Kidney (tissue), 14 donors: ENCODE measurements around the gene EXOC2. TPM values are rescaled to one million over a fixed set of nuclear protein-coding genes. Genes with fewer than 3 reads are reported as not detected.

Experiments used
- DNase-seq, 5 donors: peaks; one replicate each; pipeline ENCODE4 v3.0.0-alpha.2; 2013 to 2020
- FAIRE-seq: peaks from 2 replicates; lab custom pipeline; 2012; peaks lifted over from hg19 to GRCh38; lab: Jason Lieb, UNC
- H3K27ac ChIP-seq, 2 donors: one replicate each; pipeline ENCODE4 v1.7.0; 2013; ENCODE audit warnings: low read depth in 2 of 2, low read length in 2 of 2, inconsistent platforms in 1 of 2
- H3K27me3 ChIP-seq: one replicate; pipeline ENCODE4 v1.7.1; 2013; ENCODE audit warnings: low read length, inconsistent platforms; ENCODE audit not compliant: control insufficient read depth, insufficient read depth
- H3K36me3 ChIP-seq, 3 donors: one replicate each; pipeline versions ENCODE4 v1.7.0 to v1.7.1; 2013; ENCODE audit warnings: low read length in 3 of 3, control low read depth in 1 of 3, inconsistent platforms in 1 of 3; ENCODE audit not compliant: insufficient read depth in 3 of 3, control insufficient read depth in 2 of 3
- H3K4me1 ChIP-seq, 3 donors: one replicate each; pipeline versions ENCODE4 v1.7.0 to v1.7.1; 2013; ENCODE audit warnings: low read length in 3 of 3, inconsistent platforms in 1 of 3, low read depth in 1 of 3; ENCODE audit not compliant: control insufficient read depth in 2 of 3, insufficient read depth in 2 of 3
- H3K4me3 ChIP-seq, 3 donors: one replicate each; pipeline versions ENCODE4 v1.7.0 to v1.8.1; 2013; ENCODE audit warnings: low read length in 3 of 3, control low read depth in 1 of 3, inconsistent platforms in 1 of 3
- H3K9ac ChIP-seq, 3 donors: one replicate each; pipeline versions ENCODE4 v1.7.0 to v1.7.1; 2013; ENCODE audit warnings: low read length in 3 of 3, control low read depth in 1 of 3, inconsistent platforms in 1 of 3
- H3K9me3 ChIP-seq, 3 donors: one replicate each; pipeline versions ENCODE4 v1.7.0 to v1.7.1; 2013; ENCODE audit warnings: low read length in 3 of 3, control low read depth in 1 of 3, inconsistent platforms in 1 of 3; ENCODE audit not compliant: control insufficient read depth in 2 of 3, insufficient read depth in 1 of 3
- intact Hi-C: fragments of 100-400 bp; cut with DNase I; formaldehyde crosslinking; loops from one replicate; pipeline ENCODE4 v1.11.1; 2022
- polyA plus RNA-seq: library from polyadenylated mRNA; stranded (reverse); fragments of 350-450 nt; fragmentation: Illumina TruSeq; extraction: RNeasy Lipid Tissue Mini Kit (QIAGEN cat#74804); gene quantifications from one replicate; pipeline ENCODE4 v1.2.3, GENCODE V29; 2014; ENCODE audit warnings: low read depth, low replicate concordance; ENCODE audit not compliant: insufficient read depth
- total RNA-seq: library from RNA; stranded (reverse); fragmentation: NEBNext Ultra II Directional; extraction: Animal tissue kit (Norgen Biotek cat#: 25700); gene quantifications from one replicate; pipeline ENCODE4 v1.2.1, GENCODE V29; 2021
- TF ChIP-seq, protein P1 (sequence below): IDR thresholded peaks from 3 replicates; pipeline ENCODE4 v1.5.1; 2012; ENCODE audit warnings: mild to moderate bottlenecking, moderate library complexity, borderline replicate concordance; ENCODE audit not compliant: insufficient read depth; ENCODE audit errors: extremely low read depth
- donor health status: control.
- donor health status: control.
- donor health status: control.
- donor health status: control.
- donor health status: control.
- donor health status: DM: yes; HTN: yes; CAD: no.
- donor health status: Normal renal cell carcinoma (clear cell type).

Gene EXOC2
- total and polyA plus RNA-seq, 2 donors from 2014 or later = 8.6 to 21.7 TPM

DNA sequence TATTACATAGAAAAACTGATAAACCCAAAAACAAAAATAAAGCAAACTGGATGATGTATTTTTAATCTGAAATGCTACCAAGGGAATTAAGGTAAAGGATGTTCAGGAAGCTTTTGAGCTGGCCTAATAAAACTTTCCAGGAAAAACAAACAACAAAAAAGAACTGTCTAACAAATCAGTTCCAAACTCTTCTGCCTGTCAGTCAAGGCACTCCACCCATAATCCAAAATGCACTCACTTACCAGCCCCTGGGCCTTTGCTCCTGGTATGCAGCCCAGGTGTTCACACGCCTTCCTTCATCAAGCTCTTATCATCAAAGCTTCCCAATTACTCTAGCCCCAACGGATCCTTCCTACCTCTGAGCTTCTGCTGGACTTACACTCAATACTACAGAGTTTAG lies 3.7 kb downstream of the EXOC2 start:
- TF ChIP-seq, protein P1, sequence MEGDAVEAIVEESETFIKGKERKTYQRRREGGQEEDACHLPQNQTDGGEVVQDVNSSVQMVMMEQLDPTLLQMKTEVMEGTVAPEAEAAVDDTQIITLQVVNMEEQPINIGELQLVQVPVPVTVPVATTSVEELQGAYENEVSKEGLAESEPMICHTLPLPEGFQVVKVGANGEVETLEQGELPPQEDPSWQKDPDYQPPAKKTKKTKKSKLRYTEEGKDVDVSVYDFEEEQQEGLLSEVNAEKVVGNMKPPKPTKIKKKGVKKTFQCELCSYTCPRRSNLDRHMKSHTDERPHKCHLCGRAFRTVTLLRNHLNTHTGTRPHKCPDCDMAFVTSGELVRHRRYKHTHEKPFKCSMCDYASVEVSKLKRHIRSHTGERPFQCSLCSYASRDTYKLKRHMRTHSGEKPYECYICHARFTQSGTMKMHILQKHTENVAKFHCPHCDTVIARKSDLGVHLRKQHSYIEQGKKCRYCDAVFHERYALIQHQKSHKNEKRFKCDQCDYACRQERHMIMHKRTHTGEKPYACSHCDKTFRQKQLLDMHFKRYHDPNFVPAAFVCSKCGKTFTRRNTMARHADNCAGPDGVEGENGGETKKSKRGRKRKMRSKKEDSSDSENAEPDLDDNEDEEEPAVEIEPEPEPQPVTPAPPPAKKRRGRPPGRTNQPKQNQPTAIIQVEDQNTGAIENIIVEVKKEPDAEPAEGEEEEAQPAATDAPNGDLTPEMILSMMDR = no peak
- Histone ChIP-seq H3K36me3 (peaks cover 0 to 2% (median 0%) of the 10 kb centered on the region in 3 donors), H3K9me3 (no peaks in the 10 kb centered on the region), H3K4me3 (no peak overlapping the region), H3K27ac (no peak overlapping the region), H3K4me1 (peaks cover 0 to 8% (median 5%) of the 10 kb centered on the region in 3 donors), H3K9ac (no peak overlapping the region), H3K27me3 (no peaks in the 10 kb centered on the region)
- intact Hi-C loops = no loop called here
- FAIRE-seq (no peak), DNase-seq (no peak)

DNA sequence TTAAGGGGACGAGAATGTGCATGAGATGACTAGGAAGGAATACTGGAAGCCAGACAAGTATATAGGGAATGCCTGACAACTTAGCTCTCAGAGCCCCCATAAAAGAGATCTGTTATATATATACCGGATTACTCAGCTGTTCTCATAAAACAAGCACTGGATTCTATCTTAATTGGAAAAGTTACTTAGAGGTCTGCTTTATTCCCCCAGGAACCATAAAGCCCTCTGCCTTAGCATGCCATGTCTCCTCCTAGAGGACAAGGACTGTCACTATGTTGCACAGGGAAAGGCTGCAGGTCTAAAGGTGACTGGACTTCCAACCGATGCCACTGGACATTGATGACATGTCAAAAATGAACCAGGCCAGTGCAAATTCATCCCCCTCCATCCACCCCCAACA lies 6.4 kb downstream of the EXOC2 start:
- no peaks in the 10 kb centered on the region for H3K27me3 ChIP-seq
- no peak overlapping the region for H3K27ac ChIP-seq
- no peaks in the 10 kb centered on the region for H3K9me3 ChIP-seq
- TF ChIP-seq, protein P1 = peak; percentile 7
- no peak overlapping the region for H3K4me3 ChIP-seq
- no peaks in the 10 kb centered on the region for H3K4me1 ChIP-seq
- no peak for FAIRE-seq
- DNase-seq = peak in 2 of 5 donors; percentile 9 to 40
- no peak overlapping the region for H3K9ac ChIP-seq
- peaks cover 0 to 2% (median 0%) of the 10 kb centered on the region in 3 donors for H3K36me3 ChIP-seq
- intact Hi-C loops = no loop called here

GRCh38 chr6:684831-685636 lies 7.9 kb downstream of the EXOC2 start:
- TF ChIP-seq, protein P1 = no peak
- intact Hi-C loops = no loop called here
- no peak overlapping the region for H3K9ac ChIP-seq
- H3K27ac ChIP-seq = no peak overlapping the region
- H3K4me3 ChIP-seq = no peak overlapping the region
- no peaks in the 10 kb centered on the region for H3K4me1 ChIP-seq
- H3K27me3 ChIP-seq = no peaks in the 10 kb centered on the region
- DNase-seq (peak in 1 of 5 donors; percentile 8), FAIRE-seq (no peak)
- H3K36me3 ChIP-seq = peaks cover 0 to 2% (median 0%) of the 10 kb centered on the region in 3 donors
- H3K9me3 ChIP-seq = no peaks in the 10 kb centered on the region
